HEK293 (cell line): ENCODE data around the gene SMYD2.

Experiments used
- CTCF ChIA-PET: fragments of 350-600 bp; formaldehyde crosslinking; extraction: SDS; loops from one replicate; lab custom pipeline; 2021; ENCODE audit warnings: antibody characterized with exemption; lab: Yijun Ruan, JAX
- POLR2A ChIA-PET: fragments of 300-600 bp; formaldehyde crosslinking; extraction: SDS; loops from one replicate; lab custom pipeline; 2020; ENCODE audit warnings: antibody characterized with exemption, inconsistent platforms; lab: Yijun Ruan, JAX
- H3K27ac ChIP-seq: fragments of 200-500 bp; sonication (Bioruptor generic); 2 replicates; pipeline ENCODE4 v1.5.1; 2014; ENCODE audit warnings: low read depth, low read length, control low read depth, inconsistent platforms; ENCODE audit errors: extremely low read depth
- H3K36me3 ChIP-seq, 2 experiments: fragments of 200-500 bp in 1 of 2; sonication (Bioruptor generic) in 1 of 2; 1 replicate in 1 of 2; 2 replicates in 1 of 2; pipeline ENCODE4 v1.5.1; 2014 to 2017; ENCODE audit warnings: inconsistent platforms in 2 of 2, low read length in 2 of 2; ENCODE audit not compliant: control insufficient read depth in 2 of 2, insufficient read depth in 1 of 2
- H3K4me1 ChIP-seq: fragments of 200-500 bp; sonication (Bioruptor generic); 2 replicates; pipeline ENCODE4 v1.5.1; 2014; ENCODE audit warnings: mild to moderate bottlenecking, low read length, inconsistent platforms; ENCODE audit not compliant: control insufficient read depth, insufficient read depth
- H3K4me3 ChIP-seq: 2 replicates; pipeline ENCODE4 v1.5.1; 2011; ENCODE audit warnings: low read depth, mild to moderate bottlenecking, control low read depth, low read length, moderate library complexity
- H3K9me3 ChIP-seq: fragments of 200-500 bp; sonication (Bioruptor generic); 2 replicates; pipeline ENCODE4 v1.5.1; 2014; ENCODE audit warnings: low read depth, low read length, inconsistent platforms; ENCODE audit not compliant: control insufficient read depth, insufficient read depth
- BCL11B ChIP-seq: fragments of 450-650 bp; formaldehyde crosslinking; IDR thresholded peaks from 2 replicates; pipeline ENCODE4 v1.5.1; 2016; ENCODE audit warnings: low read depth, missing biosample characterization, missing genetic modification characterization
- GLI4 ChIP-seq: fragments of 450-650 bp; formaldehyde crosslinking; IDR thresholded peaks from 2 replicates; pipeline ENCODE4 v1.5.1; 2016; ENCODE audit warnings: missing biosample characterization, missing genetic modification characterization
- HOXC10 ChIP-seq: sonication (generic); formaldehyde crosslinking; IDR thresholded peaks from 2 replicates; pipeline ENCODE4 v1.8.1; 2023; ENCODE audit warnings: mild to moderate bottlenecking, missing genetic modification reagents
- KLF7 ChIP-seq: fragments of 450-650 bp; formaldehyde crosslinking; IDR thresholded peaks from 2 replicates; pipeline ENCODE4 v1.5.1; 2016; ENCODE audit warnings: missing biosample characterization, missing genetic modification characterization, borderline replicate concordance
- RBAK ChIP-seq: fragments of 450-650 bp; formaldehyde crosslinking; IDR thresholded peaks from 2 replicates; pipeline ENCODE4 v1.5.1; 2016; ENCODE audit warnings: missing biosample characterization, missing genetic modification characterization
- WT1 ChIP-seq: fragments of 450-650 bp; formaldehyde crosslinking; IDR thresholded peaks from 2 replicates; pipeline ENCODE4 v1.5.1; 2016; ENCODE audit warnings: missing biosample characterization, missing genetic modification characterization
- ZBTB17 ChIP-seq: fragments of 450-650 bp; formaldehyde crosslinking; IDR thresholded peaks from 2 replicates; pipeline ENCODE4 v1.5.1; 2016; ENCODE audit warnings: missing biosample characterization, missing genetic modification characterization
- ZBTB21 ChIP-seq: fragments of 450-650 bp; formaldehyde crosslinking; IDR thresholded peaks from 2 replicates; pipeline ENCODE4 v1.5.1; 2017; ENCODE audit warnings: missing biosample characterization, missing genetic modification characterization
- ZBTB26 ChIP-seq: fragments of 450-650 bp; formaldehyde crosslinking; optimal IDR thresholded peaks from 2 replicates; pipeline ENCODE3; 2016; ENCODE audit warnings: missing biosample characterization, mild to moderate bottlenecking, missing genetic modification characterization
- ZNF132 ChIP-seq: fragments of 450-650 bp; formaldehyde crosslinking; IDR thresholded peaks from 2 replicates; pipeline ENCODE4 v1.5.1; 2017; ENCODE audit warnings: missing biosample characterization, missing genetic modification characterization, borderline replicate concordance
- ZNF146 ChIP-seq: fragments of 450-650 bp; formaldehyde crosslinking; IDR thresholded peaks from 2 replicates; pipeline ENCODE4 v1.5.1; 2016; ENCODE audit warnings: missing biosample characterization, missing genetic modification characterization
- ZNF248 ChIP-seq: fragments of 450-650 bp; formaldehyde crosslinking; IDR thresholded peaks from 2 replicates; pipeline ENCODE4 v1.5.1; 2017; ENCODE audit warnings: missing biosample characterization, missing genetic modification characterization
- ZNF266 ChIP-seq: fragments of 450-650 bp; formaldehyde crosslinking; IDR thresholded peaks from 2 replicates; pipeline ENCODE4 v1.5.1; 2016; ENCODE audit warnings: missing biosample characterization, missing genetic modification characterization, low read depth
- ZNF394 ChIP-seq: fragments of 450-650 bp; formaldehyde crosslinking; IDR thresholded peaks from 2 replicates; pipeline ENCODE4 v1.5.1; 2016; ENCODE audit warnings: missing biosample characterization, missing genetic modification characterization, mild to moderate bottlenecking, moderate library complexity, borderline replicate concordance
- ZNF404 ChIP-seq: fragments of 450-650 bp; formaldehyde crosslinking; IDR thresholded peaks from 2 replicates; pipeline ENCODE4 v1.5.1; 2017; ENCODE audit warnings: missing biosample characterization, missing genetic modification characterization
- ZNF580 ChIP-seq: fragments of 450-650 bp; formaldehyde crosslinking; IDR thresholded peaks from 2 replicates; pipeline ENCODE4 v1.5.1; 2016; ENCODE audit warnings: missing biosample characterization, missing genetic modification characterization
- ZNF585B ChIP-seq: fragments of 450-650 bp; formaldehyde crosslinking; IDR thresholded peaks from 2 replicates; pipeline ENCODE4 v1.5.1; 2016; ENCODE audit warnings: missing biosample characterization, missing genetic modification characterization
- ZNF639 ChIP-seq: fragments of 450-650 bp; formaldehyde crosslinking; IDR thresholded peaks from 2 replicates; pipeline ENCODE4 v1.5.1; 2016; ENCODE audit warnings: missing biosample characterization, missing genetic modification characterization
- ZNF654 ChIP-seq: fragments of 450-650 bp; formaldehyde crosslinking; IDR thresholded peaks from 2 replicates; pipeline ENCODE4 v1.5.1; 2016; ENCODE audit warnings: low read depth, missing biosample characterization, missing genetic modification characterization
- ZNF791 ChIP-seq: fragments of 450-650 bp; formaldehyde crosslinking; IDR thresholded peaks from 2 replicates; pipeline ENCODE4 v1.5.1; 2016; ENCODE audit warnings: missing biosample characterization, missing genetic modification characterization
- ZNF843 ChIP-seq: fragments of 450-650 bp; formaldehyde crosslinking; IDR thresholded peaks from 2 replicates; pipeline ENCODE4 v1.5.1; 2016; ENCODE audit warnings: missing biosample characterization, missing genetic modification characterization
- ZSCAN5A ChIP-seq: fragments of 450-650 bp; formaldehyde crosslinking; IDR thresholded peaks from 2 replicates; pipeline ENCODE4 v1.5.1; 2016; ENCODE audit warnings: missing biosample characterization, missing genetic modification characterization

SMYD2 gene

GRCh38 chr1:214341932-214342331 lies 61.0 kb downstream of the SMYD2 start:
- H3K36me3 ChIP-seq, result peaks cover 0 to 15% of the 10 kb centered on the region in 2 experiments; a peak in 2 of 3 replicates
- H3K4me1 ChIP-seq, result no peaks in the 10 kb centered on the region
- ChIA-PET POLR2A (no interaction called here), CTCF (interaction anchor here (0.6 to 2.6 kb wide), 4 partner anchors 9 to 249 kb away, joined by 3 to 15 read pairs (median 6); no protein-coding TSS in a partner anchor)
- TF ChIP-seq ZNF654 (tag by site-specific recombination) (peak; percentile 30; the same call in 1 of the 2 replicates), ZNF394 (tag by site-specific recombination) (no peak), BCL11B (no peak), ZNF585B (tag by site-specific recombination) (no peak), KLF7 (tag by site-specific recombination) (no peak)
- no peak overlapping the region for H3K4me3 ChIP-seq
- no peaks in the 10 kb centered on the region for H3K9me3 ChIP-seq
- H3K27ac ChIP-seq, result no peak overlapping the region

- H3K36me3 ChIP-seq, result peaks cover 0 to 15% of the 10 kb centered on the region in 2 experiments; a peak in 2 of 3 replicates
- POLR2A ChIA-PET, result no interaction called here
- H3K4me1 ChIP-seq, result no peaks in the 10 kb centered on the region
- H3K27ac ChIP-seq, result no peak overlapping the region
- TF ChIP-seq ZBTB17 (tag by site-specific recombination), result no peak
- no peak for TF ChIP-seq ZNF132
- TF ChIP-seq ZNF404, result no peak
- no peak for TF ChIP-seq ZNF791 (tag by site-specific recombination)
- H3K9me3 ChIP-seq, result no peaks in the 10 kb centered on the region
- H3K4me3 ChIP-seq, result no peak overlapping the region
- CTCF ChIA-PET, result interaction anchor here (0.6 to 2.6 kb wide), 4 partner anchors 10 to 128 kb away, joined by 3 to 15 read pairs (median 5); no protein-coding TSS in a partner anchor
Measured at GRCh38 chr1:214342525-214342924, 61.6 kb downstream of the SMYD2 start.

- H3K27ac ChIP-seq, result no peak overlapping the region
- TF ChIP-seq ZNF266 (tag by site-specific recombination) (no peak), ZBTB26 (no peak), WT1 (tag by site-specific recombination) (no peak), GLI4 (tag by site-specific recombination) (no peak), ZNF639 (tag by site-specific recombination) (no peak), ZNF843 (tag by site-specific recombination) (no peak)
- no peak overlapping the region for H3K4me3 ChIP-seq
- ChIA-PET CTCF (interaction anchor here (0.7 to 2.8 kb wide), 3 partner anchors 12 to 282 kb away, joined by 3 to 25 read pairs (median 4); no protein-coding TSS in a partner anchor), POLR2A (no interaction called here)
- peaks cover 0 to 17% of the 10 kb centered on the region in 2 experiments; a peak in 2 of 3 replicates for H3K36me3 ChIP-seq
- no peaks in the 10 kb centered on the region for H3K9me3 ChIP-seq
- no peaks in the 10 kb centered on the region for H3K4me1 ChIP-seq
Measured at GRCh38 chr1:214344897-214345296, 63.9 kb downstream of the SMYD2 start.

GRCh38 chr1:214349008-214349407 lies 68.0 kb downstream of the SMYD2 start:
- Histone ChIP-seq H3K27ac (no peak overlapping the region), H3K36me3 (peaks cover under 1 to 19% of the 10 kb centered on the region in 2 experiments), H3K4me3 (no peak overlapping the region), H3K9me3 (no peaks in the 10 kb centered on the region), H3K4me1 (no peaks in the 10 kb centered on the region)
- CTCF ChIA-PET, result interaction anchor here (0.8 to 2.4 kb wide), 4 partner anchors 11 to 236 kb away, joined by 3 to 9 read pairs (median 4); no protein-coding TSS in a partner anchor
- POLR2A ChIA-PET, result interaction anchor here (0.5 kb wide), 1 partner anchor 165 kb away, joined by 4 read pairs; no protein-coding TSS in a partner anchor
- TF ChIP-seq RBAK, result no peak
- TF ChIP-seq ZNF248 (tag by site-specific recombination), result no peak
- no peak for TF ChIP-seq ZNF146 (tag by site-specific recombination)
- TF ChIP-seq ZBTB21, result no peak
- TF ChIP-seq ZNF639 (tag by site-specific recombination), result no peak
- no peak for TF ChIP-seq ZSCAN5A (tag by site-specific recombination)
- TF ChIP-seq HOXC10, result no peak
- TF ChIP-seq ZNF580, result no peak
